NT2/D1 (cell line): ENCODE data around the gene UBTD2.

Experiments
- SUZ12 ChIP-seq: IDR thresholded peaks from 2 replicates; pipeline ENCODE4 v1.6.1; 2011; ENCODE audit not compliant: insufficient read length, insufficient read depth; ENCODE audit errors: extremely low read depth
- YY1 ChIP-seq: IDR thresholded peaks from 2 replicates; pipeline ENCODE4 v1.6.1; 2011; ENCODE audit not compliant: insufficient read length, insufficient read depth
- ZNF274 ChIP-seq: IDR thresholded peaks from 2 replicates; pipeline ENCODE4 v1.6.1; 2011; ENCODE audit warnings: mild to moderate bottlenecking, low read depth, low read length

DNA sequence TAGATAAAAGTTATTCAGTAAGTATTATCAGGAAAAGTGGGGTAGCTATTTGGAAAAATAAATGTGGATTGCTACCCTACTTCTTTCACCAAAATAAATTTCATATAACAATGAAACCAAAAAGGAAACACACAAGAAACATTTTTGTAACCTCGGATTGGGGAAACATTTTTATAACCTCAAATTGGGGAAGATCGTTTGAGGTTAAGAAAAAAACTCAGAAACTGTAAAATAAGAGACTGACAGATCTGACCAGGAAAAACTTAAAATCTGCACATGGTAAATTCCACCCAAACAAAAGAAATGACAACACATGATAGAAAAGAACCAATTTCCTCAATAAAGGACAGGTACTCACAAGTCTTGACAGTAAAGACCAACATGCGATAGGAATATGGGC, 76.1 kb downstream of the UBTD2 start:
- TF ChIP-seq SUZ12 (no peak), YY1 (no peak), ZNF274 (no peak)
